ENCODE results near the gene TMEM207.

The TMEM207 gene

GRCh38 chr3:190385731-190386688, 63.7 kb downstream of the TMEM207 start:
- DNase-seq (ENCODE audit: low spot score) = no peak

DNA sequence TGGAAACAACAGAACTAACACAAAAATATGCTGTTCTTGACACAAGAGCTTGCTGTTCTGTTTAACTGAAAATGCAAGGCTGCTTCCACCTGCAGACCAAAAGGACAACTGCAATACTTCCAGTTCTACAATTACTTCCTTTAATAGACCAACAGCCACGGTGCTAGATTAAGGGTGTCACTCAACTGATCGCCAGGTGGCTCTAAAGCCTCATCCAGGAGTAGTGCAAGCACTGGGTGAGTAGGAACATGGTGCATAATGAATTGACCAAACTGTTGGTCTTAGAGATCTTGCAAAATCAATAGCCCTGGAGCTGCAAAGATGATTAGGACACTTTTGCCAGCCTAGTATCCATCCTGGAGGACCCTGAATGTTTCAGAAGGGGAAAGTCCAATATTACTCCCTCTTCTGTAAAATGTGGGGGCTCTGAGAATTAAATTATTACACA, 65.4 kb downstream of the TMEM207 start:
- DNase-seq (ENCODE audit: low spot score) = no peak

DNA sequence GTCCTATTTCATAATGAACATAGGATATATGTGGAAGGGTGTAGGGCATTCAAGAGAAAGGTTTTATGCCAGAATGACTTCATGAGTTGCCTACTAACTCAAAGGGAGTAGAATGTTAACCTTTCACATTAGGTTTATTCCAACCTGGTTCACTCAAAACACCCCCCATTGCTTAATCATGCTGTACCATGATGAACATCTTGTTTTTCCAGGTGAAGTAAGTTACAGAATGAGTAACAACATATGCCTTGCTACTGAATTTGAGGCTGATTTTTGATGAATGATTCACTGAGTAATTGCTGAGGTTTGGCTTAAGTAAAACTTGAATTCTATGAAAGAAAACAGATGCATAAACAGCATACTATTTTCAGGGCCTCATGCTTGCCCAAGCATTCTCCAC, 67.6 kb downstream of the TMEM207 start:
- DNase-seq (ENCODE audit: low spot score) = no peak

DNA sequence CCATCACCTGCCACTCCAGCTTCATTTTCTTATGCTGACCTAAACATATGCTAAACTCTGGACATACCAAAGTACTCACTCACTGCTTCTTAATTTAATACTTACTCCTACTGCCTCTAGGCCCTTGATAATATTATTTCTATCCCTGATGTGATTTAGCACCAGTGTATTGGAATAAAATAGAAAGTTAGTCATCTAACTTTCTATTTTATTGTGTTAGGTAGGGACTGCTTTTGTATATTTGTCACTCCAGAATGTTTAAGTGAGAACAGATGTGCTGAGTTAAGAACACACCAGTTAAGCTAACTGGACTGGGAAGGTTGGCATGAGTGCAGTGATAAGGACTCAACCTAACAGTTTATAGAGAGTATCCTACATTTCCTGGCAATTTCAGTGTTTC, 68.3 kb downstream of the TMEM207 start:
- no peak for DNase-seq (ENCODE audit: low spot score)

- DNase-seq (ENCODE audit: low spot score) = no peak
These were observed 69.5 kb downstream of the TMEM207 start for GRCh38 chr3:190380184-190380583.

Data from ecto neural progenitor cell (in vitro differentiated cells).